Right ventricle myocardium superior (tissue), 1 donor: Measurements from ENCODE around the gene FXYD4. TPM values are rescaled to one million over a fixed set of nuclear protein-coding genes. Genes with fewer than 3 reads are reported as not detected.

Source experiments
- total RNA-seq: library from RNA; stranded (reverse); fragmentation: NEBNext Ultra II Directional; extraction: Animal tissue kit (Norgen Biotek cat#: 25700); gene quantifications from one replicate; pipeline ENCODE4 v1.2.1, GENCODE V29; 2021
- donor health status: DM: no; HTN: yes; CAD: no; lungs with severe emphysema.

FXYD4 gene
- total RNA-seq, 1 donor from 2014 or later = not detected

Other genes with a start within 250 kb of the FXYD4 start
- 6.6 TPM for gene CSGALNACT2, start 233.2 kb upstream of the FXYD4 start, total RNA-seq
- gene RASGEF1A, start 104.6 kb upstream of the FXYD4 start, total RNA-seq = 1.6 TPM
- gene HNRNPF, start 37.5 kb downstream of the FXYD4 start, total RNA-seq = 77.5 TPM
- gene ZNF487, start 65.5 kb downstream of the FXYD4 start, total RNA-seq = 2.0 TPM
- 2.0 TPM for gene ZNF239, start 203.0 kb downstream of the FXYD4 start, total RNA-seq
- 1.4 TPM for gene ZNF485, start 234.8 kb downstream of the FXYD4 start, total RNA-seq